Measurements from ENCODE around the gene AP2B1.
A peak's percentile ranks its signal among the peaks of the same experiment; 100 is the strongest.

The AP2B1 gene

GRCh38 chr17:35728551-35728950, 141.4 kb downstream of the AP2B1 start:
- no peak for DNase-seq

- no peak for DNase-seq
Observed at GRCh38 chr17:35729405-35729833, 142.3 kb downstream of the AP2B1 start.

GRCh38 chr17:35730400-35731005, 143.4 kb downstream of the AP2B1 start:
- no peak for DNase-seq

DNA sequence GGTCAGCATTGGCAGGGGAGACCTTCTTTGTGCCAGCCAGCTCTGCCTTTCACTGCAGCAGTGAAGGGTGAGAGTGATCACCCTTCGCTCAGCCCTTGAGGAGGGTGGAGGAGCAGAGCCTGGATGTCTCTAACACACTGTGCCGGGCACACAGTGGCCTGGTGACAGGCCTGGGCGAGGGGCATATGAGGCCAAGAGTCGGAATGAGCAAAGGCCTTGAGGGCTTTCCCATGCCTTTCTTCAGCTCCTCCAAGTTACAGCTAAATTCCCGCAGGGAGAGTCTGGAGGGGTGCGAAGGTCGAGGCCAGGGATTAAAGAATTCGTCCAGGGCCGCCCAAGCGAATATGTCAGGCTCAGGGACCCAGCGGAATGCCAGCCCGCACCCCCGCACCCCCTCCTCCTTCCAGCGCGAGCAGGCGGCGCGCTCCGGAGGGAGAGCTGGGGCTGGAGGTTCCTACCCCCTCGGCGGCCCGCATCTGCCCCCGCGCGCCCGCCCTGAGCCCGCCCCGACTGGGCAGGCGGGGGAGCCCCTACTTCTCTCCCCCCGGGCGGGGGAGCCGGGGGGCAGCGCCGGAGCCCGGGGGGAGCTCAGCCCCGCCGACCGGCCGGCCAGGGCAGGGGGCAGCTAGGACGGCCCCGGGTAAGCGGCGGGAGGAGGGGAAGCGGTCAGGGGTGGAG, 144.3 kb downstream of the AP2B1 start, which contains the start of gene RASL10B:
RASL10B (plus strand) TSS at position 401 of the 678 bp plus-strand sequence. CDS start 3,546 bp downstream, outside the sequence.
- peak in 36 of 56 donors; percentile 9 to 66 (median 36) for DNase-seq

- peak in 2 of 56 donors; percentile 30 to 35 for DNase-seq
Observed at GRCh38 chr17:35731917-35732805, 145.0 kb downstream of the AP2B1 start.

- no peak for DNase-seq
Observed at GRCh38 chr17:35732806-35733136, 145.6 kb downstream of the AP2B1 start.

- DNase-seq = no peak
Observed at GRCh38 chr17:35733366-35733765, 146.2 kb downstream of the AP2B1 start.

DNA sequence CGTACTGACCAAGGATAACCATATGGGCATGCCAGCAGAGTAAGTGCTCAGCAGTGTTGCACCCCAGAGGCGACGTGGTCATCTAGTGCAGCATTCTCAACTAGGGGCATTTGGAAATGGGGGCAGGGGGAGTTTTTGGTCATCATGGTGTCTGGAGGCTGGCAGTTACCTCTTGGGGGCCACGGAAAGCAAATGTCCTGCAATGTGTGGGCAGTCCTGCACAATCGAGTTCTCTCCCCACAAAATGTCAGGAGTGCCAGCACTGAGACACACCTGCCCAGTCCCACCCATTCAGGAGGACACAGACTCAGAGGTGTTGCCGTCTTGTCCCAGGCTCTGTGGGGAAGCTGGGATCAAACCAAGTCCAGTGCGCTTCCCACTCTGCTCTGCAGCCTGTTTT, 147.3 kb downstream of the AP2B1 start:
- DNase-seq = no peak

GRCh38 chr17:35735036-35735805, 148.1 kb downstream of the AP2B1 start:
- no peak for DNase-seq

- DNase-seq = no peak
Observed at GRCh38 chr17:35736236-35736635, 149.1 kb downstream of the AP2B1 start.

DNA sequence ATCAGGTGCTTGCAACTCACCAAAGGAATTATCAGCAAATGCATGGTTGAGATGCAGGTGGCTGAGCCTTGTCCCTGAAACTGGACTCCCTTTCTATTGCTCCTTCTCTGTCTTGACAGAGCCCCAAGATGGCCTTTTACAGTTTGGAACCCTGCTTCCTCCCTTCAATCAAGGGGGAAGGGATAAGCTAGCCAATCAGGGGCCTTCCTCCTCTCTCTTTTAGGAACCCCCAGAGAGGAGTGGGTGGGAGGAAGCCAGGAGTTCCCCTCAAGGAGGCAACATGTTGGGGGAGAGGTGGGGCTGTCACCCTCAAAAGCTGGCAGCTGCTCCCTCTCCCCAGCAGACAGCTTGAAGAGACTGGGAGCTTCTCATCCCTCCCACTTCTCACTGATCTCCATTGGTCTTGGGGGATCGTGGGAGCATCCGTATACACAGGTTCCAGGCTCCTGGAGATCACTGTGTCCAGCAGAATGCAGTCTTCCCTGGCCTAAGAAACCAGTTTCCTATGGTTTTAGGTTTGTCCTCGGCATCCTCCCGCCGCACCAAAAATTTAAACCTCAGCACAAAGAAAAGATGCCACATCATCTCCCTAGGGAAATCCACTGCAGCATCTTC, 151.5 kb downstream of the AP2B1 start:
- DNase-seq = no peak

DNA sequence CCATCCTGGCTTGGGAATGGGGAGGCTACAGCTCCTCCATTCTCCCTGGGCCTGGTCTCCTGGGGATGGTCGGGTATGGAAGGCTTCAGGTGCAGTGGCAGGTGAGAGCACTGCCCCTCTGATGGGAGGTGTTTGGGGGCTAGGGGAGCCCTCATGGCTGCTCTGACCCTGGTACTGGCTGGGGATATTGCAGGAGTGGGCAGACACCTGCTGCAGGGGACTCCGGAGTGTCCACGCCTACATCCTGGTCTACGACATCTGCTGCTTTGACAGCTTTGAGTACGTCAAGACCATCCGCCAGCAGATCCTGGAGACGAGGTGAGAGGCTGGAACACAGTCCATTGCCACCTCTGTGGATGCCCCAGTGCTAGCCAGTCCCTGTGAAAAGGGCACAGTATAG, 153.1 kb downstream of the AP2B1 start:
- no peak for DNase-seq

- peak in 1 of 56 donors; percentile 13 for DNase-seq
Observed at GRCh38 chr17:35740997-35741931, 154.1 kb downstream of the AP2B1 start.

DNA sequence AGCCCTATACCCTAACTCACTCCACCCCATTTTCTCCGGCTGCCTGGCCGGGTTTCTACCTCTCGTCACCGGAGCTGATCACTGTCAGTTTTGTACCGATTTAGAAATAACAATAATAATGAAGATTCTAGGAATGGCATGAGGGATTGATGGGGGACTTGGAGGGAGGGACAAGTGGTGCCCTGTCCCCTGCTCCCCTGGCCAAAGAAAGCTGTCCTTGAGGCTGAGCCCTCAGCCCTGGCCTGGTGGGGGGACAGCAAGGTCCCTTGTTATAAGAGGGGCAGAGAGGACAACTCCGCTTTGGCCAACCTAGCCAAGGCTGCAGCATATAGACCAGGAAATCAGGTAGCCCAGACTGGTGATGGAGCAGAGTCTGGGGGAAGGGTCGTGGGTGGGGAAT, 155.4 kb downstream of the AP2B1 start:
- DNase-seq = no peak

DNA sequence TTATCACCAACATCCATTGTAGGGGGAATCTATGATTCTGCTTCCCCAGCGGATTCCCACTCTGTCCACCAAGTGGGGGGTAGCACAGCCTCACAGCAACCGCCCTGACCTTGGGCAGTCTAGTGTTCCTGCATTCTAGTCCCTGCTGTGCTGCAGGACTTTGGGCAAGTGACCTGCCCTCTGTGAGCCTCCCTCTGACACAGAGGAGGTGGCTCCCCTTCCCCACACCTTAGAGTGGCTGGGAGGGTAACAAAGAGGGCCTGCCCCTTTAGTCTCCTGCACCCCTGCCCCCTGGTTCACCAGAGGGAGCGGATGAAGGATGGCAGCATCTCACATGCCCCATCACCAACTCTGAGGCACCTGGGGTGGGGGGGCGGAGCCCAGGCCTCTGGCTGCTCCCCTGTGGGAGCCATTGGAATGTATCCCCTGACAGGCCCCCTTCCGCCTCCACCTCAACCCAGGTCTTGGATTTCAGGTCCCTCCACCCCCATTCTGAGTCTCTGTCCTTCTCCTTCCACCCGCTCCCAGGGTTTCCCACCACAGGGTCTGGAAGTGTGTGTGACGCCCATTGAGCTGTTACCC, 155.9 kb downstream of the AP2B1 start:
- DNase-seq = no peak

GRCh38 chr17:35743626-35744328, 156.7 kb downstream of the AP2B1 start:
- no peak for DNase-seq

DNA sequence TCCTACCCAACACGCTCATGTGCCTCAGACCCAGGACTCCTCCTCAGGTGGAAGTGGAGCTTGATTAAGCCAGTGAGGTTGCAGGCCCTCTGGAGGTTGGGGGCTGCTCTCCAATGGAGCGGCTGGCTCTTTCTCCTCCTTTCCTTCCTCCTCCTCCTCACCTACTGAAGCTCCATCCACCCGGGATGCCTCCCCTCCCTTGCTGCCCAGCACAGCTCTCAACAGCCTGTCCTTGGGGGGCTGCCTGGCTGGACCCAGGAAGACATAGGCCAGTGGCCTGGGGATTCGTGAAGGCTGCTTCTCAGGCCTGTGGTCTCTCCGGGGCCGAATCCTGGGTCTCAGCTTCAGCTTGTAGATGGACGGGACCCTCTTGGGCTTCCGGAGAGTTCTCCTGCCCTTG, 157.7 kb downstream of the AP2B1 start:
- DNase-seq = no peak

- no peak for DNase-seq
Observed at GRCh38 chr17:35745246-35745645, 158.1 kb downstream of the AP2B1 start.
